ENCODE measurements around the gene SORBS1.

- TF ChIP-seq CTCF (tag by site-specific recombination; IDR thresholded peaks at IDR 0.05) (no peak), ZNF600 (tag by site-specific recombination; IDR thresholded peaks at IDR 0.05) (no peak), ZNF791 (tag by site-specific recombination; IDR thresholded peaks at IDR 0.05) (no peak), SP7 (tag by site-specific recombination; IDR thresholded peaks at IDR 0.05) (no peak), ZNF223 (tag by site-specific recombination; IDR thresholded peaks at IDR 0.05) (no peak), ZNF707 (tag by site-specific recombination; IDR thresholded peaks at IDR 0.05) (no peak), ZNF423 (tag by site-specific recombination; IDR thresholded peaks at IDR 0.05) (no peak), PBX3 (CRISPR knock-in tag; IDR thresholded peaks at IDR 0.05) (no peak), TCF7L2 (IDR thresholded peaks at IDR 0.05; ENCODE audit: borderline replicate concordance, low read depth, low read length) (no peak), ZNF449 (tag by site-specific recombination; IDR thresholded peaks at IDR 0.05) (no peak), INSM2 (tag by site-specific recombination; IDR thresholded peaks at IDR 0.05) (no peak)
These were observed 84.0 kb downstream of the SORBS1 start for GRCh38 chr10:95477175-95477520.

Measured in HEK293 (cell line).